ENCODE measurements around the gene PC. TPM values are rescaled to one million over a fixed set of nuclear protein-coding genes. Genes with fewer than 3 reads are reported as not detected.

Gene PC
- total RNA-seq, 1 donor from 2014 or later = 25.7 TPM

- peak overlapping the region; percentile 85 for H3K4me3 Mint-ChIP-seq
- TF ChIP-seq CTCF (conservative IDR thresholded peaks at IDR 0.05) = peak; percentile 42
These were observed 1.4 kb downstream of the PC start for GRCh38 chr11:66956689-66957290.

GRCh38 chr11:66953081-66953833 lies 4.9 kb downstream of the PC start:
- Mint-ChIP-seq H3K36me3 (no peaks in the 10 kb centered on the region), H3K27me3 (no peaks in the 10 kb centered on the region), H3K4me3 (no peak overlapping the region), H3K27ac (peak overlapping the region; percentile 16), H3K4me1 (ENCODE audit: unreplicated experiment) (peaks cover 24% of the 10 kb centered on the region), H3K9me3 (no peaks in the 10 kb centered on the region)
- TF ChIP-seq CTCF (conservative IDR thresholded peaks at IDR 0.05) = no peak
- DNase-seq (ENCODE audit: extremely low spot score, unreplicated experiment) = no peak

More at GRCh38 chr11:66956689-66957290, 1.4 kb downstream of the PC start:
- H3K36me3 Mint-ChIP-seq = no peaks in the 10 kb centered on the region
- H3K27me3 Mint-ChIP-seq = peaks cover 4% of the 10 kb centered on the region
- peaks cover 7% of the 10 kb centered on the region for H3K9me3 Mint-ChIP-seq
- peak overlapping the region; percentile 79 for H3K27ac Mint-ChIP-seq
- DNase-seq (ENCODE audit: extremely low spot score, unreplicated experiment) = no peak
- peaks cover 27% of the 10 kb centered on the region for H3K4me1 Mint-ChIP-seq (ENCODE audit: unreplicated experiment)

- H3K4me1 Mint-ChIP-seq (ENCODE audit: unreplicated experiment) = peaks cover 19% of the 10 kb centered on the region
- no peaks in the 10 kb centered on the region for H3K27me3 Mint-ChIP-seq
- no peak for DNase-seq (ENCODE audit: extremely low spot score, unreplicated experiment)
- no peak overlapping the region for H3K27ac Mint-ChIP-seq
- H3K9me3 Mint-ChIP-seq = no peaks in the 10 kb centered on the region
- no peak overlapping the region for H3K4me3 Mint-ChIP-seq
- H3K36me3 Mint-ChIP-seq = no peaks in the 10 kb centered on the region
- no peak for TF ChIP-seq CTCF (conservative IDR thresholded peaks at IDR 0.05)
These were observed 6.3 kb downstream of the PC start for GRCh38 chr11:66951927-66952337.

DNA sequence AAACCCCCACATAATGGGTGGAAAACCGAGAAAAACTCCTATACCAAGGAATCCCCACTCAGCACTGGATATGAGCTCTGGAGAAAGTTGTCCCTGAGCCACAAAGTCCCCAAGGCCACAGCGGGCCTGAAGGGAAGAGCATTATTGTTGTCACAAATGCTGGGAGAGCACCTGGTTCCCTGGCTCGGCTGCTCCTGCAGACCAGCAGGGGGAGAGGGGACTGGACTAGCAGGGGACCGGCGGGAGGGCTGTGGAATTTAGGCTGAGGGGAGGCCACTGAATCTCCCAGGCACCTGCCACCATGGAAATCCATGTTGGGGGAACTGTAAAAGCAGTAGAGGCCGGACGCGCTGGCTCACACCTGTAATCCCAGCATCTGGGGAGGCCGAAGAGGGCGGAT lies 7.0 kb downstream of the PC start:
- H3K36me3 Mint-ChIP-seq = no peaks in the 10 kb centered on the region
- H3K9me3 Mint-ChIP-seq = no peaks in the 10 kb centered on the region
- H3K27ac Mint-ChIP-seq = no peak overlapping the region
- no peak for DNase-seq (ENCODE audit: extremely low spot score, unreplicated experiment)
- H3K27me3 Mint-ChIP-seq = no peaks in the 10 kb centered on the region
- TF ChIP-seq CTCF (conservative IDR thresholded peaks at IDR 0.05) = no peak
- H3K4me1 Mint-ChIP-seq (ENCODE audit: unreplicated experiment) = peaks cover 13% of the 10 kb centered on the region
- no peak overlapping the region for H3K4me3 Mint-ChIP-seq

- DNase-seq (ENCODE audit: extremely low spot score, unreplicated experiment) = no peak
- Mint-ChIP-seq H3K4me1 (ENCODE audit: unreplicated experiment) (peaks cover 13% of the 10 kb centered on the region), H3K36me3 (no peaks in the 10 kb centered on the region), H3K9me3 (no peaks in the 10 kb centered on the region), H3K27me3 (no peaks in the 10 kb centered on the region), H3K27ac (peak overlapping the region; percentile 90), H3K4me3 (no peak overlapping the region)
- TF ChIP-seq CTCF (conservative IDR thresholded peaks at IDR 0.05) = no peak
These were observed 8.1 kb downstream of the PC start for GRCh38 chr11:66950112-66950535.

Data from type B pancreatic cell (in vitro differentiated cells).